ENCODE results near the gene THY1. TPM values are rescaled to one million over a fixed set of nuclear protein-coding genes. Genes with fewer than 3 reads are reported as not detected.

Gene THY1
- total RNA-seq, 2 experiments from 2014 or later = not detected

DNA sequence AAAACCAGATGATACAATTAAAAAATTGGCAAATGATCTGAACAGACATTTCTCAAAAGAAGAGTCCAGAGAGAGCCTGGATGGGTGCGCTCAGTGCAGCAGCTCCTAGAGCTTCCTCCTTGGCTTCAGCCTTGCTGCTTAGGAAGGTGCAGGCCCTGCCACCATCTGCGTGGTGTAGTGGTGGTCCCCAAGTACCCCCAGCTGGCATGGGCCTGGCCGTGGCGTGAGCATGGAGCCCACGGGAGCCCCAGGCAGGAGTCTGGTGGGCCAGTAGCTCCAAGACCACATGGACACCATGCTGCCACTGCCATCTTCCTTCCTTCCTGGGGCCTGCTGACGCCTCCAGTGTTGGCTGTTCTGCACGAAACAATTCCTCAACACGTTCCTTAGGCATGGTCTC is 20.5 kb downstream of the THY1 start:
- H3K9me3 ChIP-seq (ENCODE audit: control insufficient read depth in 1 of 2, insufficient read depth in 1 of 2, low read length in 2 of 2) = peaks cover 4 to 20% of the 10 kb centered on the region in 2 experiments
- Mint-ChIP-seq H3K4me3 (no peak overlapping the region), H3K36me3 (ENCODE audit: low read depth) (peaks cover 3% of the 10 kb centered on the region), H3K4me1 (ENCODE audit: low read depth) (no peaks in the 10 kb centered on the region), H3K9me3 (peaks cover 28% of the 10 kb centered on the region), H3K27me3 (peaks cover 19% of the 10 kb centered on the region), H3K27ac (no peak overlapping the region)
- no peak overlapping the region for H3K4me3 ChIP-seq (ENCODE audit: low read length)
- no peak for DNase-seq
- no peak overlapping the region for H3K27ac ChIP-seq (ENCODE audit: low read depth in 1 of 2, low read length in 2 of 2)
- intact Hi-C loops (cut with DNase I, micrococcal nuclease) = no loop called here
- no peak for ATAC-seq (ENCODE audit: poor library complexity)
- H3K4me1 ChIP-seq (ENCODE audit: insufficient read depth, low read length) = no peaks in the 10 kb centered on the region
- ChIA-PET POLR2A (no interaction called here), CTCF (no interaction called here)
- H3K36me3 ChIP-seq (ENCODE audit: insufficient read depth, low read length) = no peaks in the 10 kb centered on the region
- TF ChIP-seq, protein P1, sequence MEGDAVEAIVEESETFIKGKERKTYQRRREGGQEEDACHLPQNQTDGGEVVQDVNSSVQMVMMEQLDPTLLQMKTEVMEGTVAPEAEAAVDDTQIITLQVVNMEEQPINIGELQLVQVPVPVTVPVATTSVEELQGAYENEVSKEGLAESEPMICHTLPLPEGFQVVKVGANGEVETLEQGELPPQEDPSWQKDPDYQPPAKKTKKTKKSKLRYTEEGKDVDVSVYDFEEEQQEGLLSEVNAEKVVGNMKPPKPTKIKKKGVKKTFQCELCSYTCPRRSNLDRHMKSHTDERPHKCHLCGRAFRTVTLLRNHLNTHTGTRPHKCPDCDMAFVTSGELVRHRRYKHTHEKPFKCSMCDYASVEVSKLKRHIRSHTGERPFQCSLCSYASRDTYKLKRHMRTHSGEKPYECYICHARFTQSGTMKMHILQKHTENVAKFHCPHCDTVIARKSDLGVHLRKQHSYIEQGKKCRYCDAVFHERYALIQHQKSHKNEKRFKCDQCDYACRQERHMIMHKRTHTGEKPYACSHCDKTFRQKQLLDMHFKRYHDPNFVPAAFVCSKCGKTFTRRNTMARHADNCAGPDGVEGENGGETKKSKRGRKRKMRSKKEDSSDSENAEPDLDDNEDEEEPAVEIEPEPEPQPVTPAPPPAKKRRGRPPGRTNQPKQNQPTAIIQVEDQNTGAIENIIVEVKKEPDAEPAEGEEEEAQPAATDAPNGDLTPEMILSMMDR (IDR thresholded peaks at IDR 0.05) = no peak
- H3K27me3 ChIP-seq (ENCODE audit: control insufficient read depth in 1 of 2, insufficient read depth in 2 of 2, low read length in 2 of 2) = peaks cover 0 to 9% of the 10 kb centered on the region in 2 experiments

DNA sequence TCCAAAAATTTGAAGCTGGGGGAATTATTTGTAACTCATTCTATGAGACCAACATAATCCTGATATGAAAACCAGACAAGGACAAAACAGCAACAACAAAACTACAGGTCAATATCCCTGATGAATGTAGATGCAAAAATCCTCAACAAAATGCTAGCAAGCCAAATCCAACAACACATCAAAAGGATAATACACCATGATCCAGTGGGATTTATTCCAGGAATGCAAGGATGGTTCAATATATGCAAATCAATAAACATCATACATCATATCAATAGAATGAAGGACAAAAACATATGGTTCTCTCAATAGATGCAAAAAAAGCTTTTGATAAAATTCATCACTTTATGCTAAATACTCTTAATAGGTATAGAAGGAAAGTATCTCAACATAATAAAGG is 22.1 kb downstream of the THY1 start:
- ATAC-seq (ENCODE audit: poor library complexity) = no peak
- TF ChIP-seq, protein P1 (IDR thresholded peaks at IDR 0.05) = no peak
- CTCF ChIA-PET = no interaction called here

DNA sequence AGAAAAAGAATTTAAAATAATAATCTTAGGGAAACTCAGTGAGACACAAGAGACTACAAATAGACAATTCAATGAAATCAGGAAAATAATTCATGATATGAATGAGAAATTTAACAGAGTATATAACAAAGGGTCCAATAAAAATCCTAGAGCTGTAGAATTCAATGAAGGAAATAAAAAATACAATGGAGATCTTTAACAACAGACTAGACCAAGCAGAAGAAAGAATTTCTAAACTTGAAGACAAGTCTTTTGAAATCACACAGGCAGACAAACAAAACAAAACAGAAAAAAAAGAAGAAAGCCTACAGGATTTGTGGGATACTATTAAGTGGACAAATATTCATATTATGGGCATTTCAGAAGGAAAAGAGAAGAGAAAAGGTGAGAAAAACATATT is 25.2 kb downstream of the THY1 start:
- Histone ChIP-seq H3K36me3 (ENCODE audit: insufficient read depth, low read length) (no peaks in the 10 kb centered on the region), H3K4me3 (ENCODE audit: low read length) (no peak overlapping the region), H3K27ac (ENCODE audit: low read depth in 1 of 2, low read length in 2 of 2) (no peak overlapping the region), H3K9me3 (ENCODE audit: control insufficient read depth in 1 of 2, insufficient read depth in 1 of 2, low read length in 2 of 2) (peaks cover 4 to 23% of the 10 kb centered on the region in 2 experiments), H3K4me1 (ENCODE audit: insufficient read depth, low read length) (no peaks in the 10 kb centered on the region), H3K27me3 (ENCODE audit: control insufficient read depth in 1 of 2, insufficient read depth in 2 of 2, low read length in 2 of 2) (peaks cover 0 to 16% of the 10 kb centered on the region in 2 experiments)
- no peak for DNase-seq
- Mint-ChIP-seq H3K36me3 (ENCODE audit: low read depth) (peaks cover 3% of the 10 kb centered on the region), H3K27me3 (peaks cover 45% of the 10 kb centered on the region), H3K4me1 (ENCODE audit: low read depth) (no peaks in the 10 kb centered on the region), H3K27ac (no peak overlapping the region), H3K9me3 (peaks cover 28% of the 10 kb centered on the region), H3K4me3 (no peak overlapping the region)
- intact Hi-C loops (cut with DNase I, micrococcal nuclease) = no loop called here
- ChIA-PET CTCF (no interaction called here), POLR2A (no interaction called here)
- TF ChIP-seq, protein P1 (IDR thresholded peaks at IDR 0.05) = no peak
- ATAC-seq (ENCODE audit: poor library complexity) = no peak

More for the DNA sequence above, 22.1 kb downstream of the THY1 start:
- Histone ChIP-seq H3K27me3 (ENCODE audit: control insufficient read depth in 1 of 2, insufficient read depth in 2 of 2, low read length in 2 of 2) (peaks cover 0 to 16% of the 10 kb centered on the region in 2 experiments), H3K9me3 (ENCODE audit: control insufficient read depth in 1 of 2, insufficient read depth in 1 of 2, low read length in 2 of 2) (peaks cover 4 to 23% of the 10 kb centered on the region in 2 experiments), H3K36me3 (ENCODE audit: insufficient read depth, low read length) (no peaks in the 10 kb centered on the region), H3K4me3 (ENCODE audit: low read length) (no peak overlapping the region), H3K27ac (ENCODE audit: low read depth in 1 of 2, low read length in 2 of 2) (no peak overlapping the region), H3K4me1 (ENCODE audit: insufficient read depth, low read length) (no peaks in the 10 kb centered on the region)
- no peak for DNase-seq
- intact Hi-C loops (cut with DNase I, micrococcal nuclease) = no loop called here
- Mint-ChIP-seq H3K27ac (no peak overlapping the region), H3K9me3 (peaks cover 28% of the 10 kb centered on the region), H3K27me3 (peaks cover 25% of the 10 kb centered on the region), H3K4me1 (ENCODE audit: low read depth) (no peaks in the 10 kb centered on the region), H3K36me3 (ENCODE audit: low read depth) (peaks cover 3% of the 10 kb centered on the region), H3K4me3 (no peak overlapping the region)
- POLR2A ChIA-PET = no interaction called here

All from CD4-positive, alpha-beta T cell (primary cell).